Right atrium auricular region (tissue), 2 donors: Measurements from ENCODE around the gene NINJ2. TPM values are rescaled to one million over a fixed set of nuclear protein-coding genes. Genes with fewer than 3 reads are reported as not detected.

Experiments
- DNase-seq: peaks from one replicate; pipeline ENCODE4 v3.0.0-alpha.2; 2019; ENCODE audit warnings: low spot score
- H3K27ac ChIP-seq, 2 donors: fragments of 200-600 bp; sonication (generic); 1 replicate in 1 of 2; 2 replicates in 1 of 2; pipeline ENCODE4 v1.5.1; 2016 to 2019
- H3K27me3 ChIP-seq, 2 donors: fragments of 200-600 bp; sonication (generic); one replicate each; pipeline versions ENCODE4 v1.5.1 to v1.6.0; 2017 to 2019
- H3K36me3 ChIP-seq: fragments of 200-600 bp; sonication (generic); one replicate; pipeline ENCODE4 v1.5.1; 2016
- H3K4me1 ChIP-seq, 2 donors: fragments of 200-600 bp; sonication (generic); one replicate each; pipeline versions ENCODE4 v1.5.1 to v1.6.0; 2017 to 2019
- H3K4me3 ChIP-seq, 2 donors: fragments of 200-600 bp; sonication (generic); 1 replicate in 1 of 2; 2 replicates in 1 of 2; pipeline ENCODE4 v1.5.1; 2017 to 2019; ENCODE audit warnings: mild to moderate bottlenecking in 1 of 2, moderate library complexity in 1 of 2
- H3K9me3 ChIP-seq, 2 donors: fragments of 200-600 bp; sonication (generic); one replicate each; pipeline ENCODE4 v1.5.1; 2019
- total RNA-seq, 2 donors: library from RNA; depleted of rRNA; stranded (reverse); fragments of >200 nt; gene quantifications; one replicate each; pipeline ENCODE4 v1.1.0, GENCODE V29; 2016
- TF ChIP-seq, protein P1 (sequence below), 2 donors: fragments of 200-600 bp; sonication (generic); IDR thresholded peaks; one replicate each; pipeline ENCODE4 v1.5.1; 2019; ENCODE audit warnings: antibody characterized with exemption in 2 of 2

The NINJ2 gene
- total RNA-seq, 2 donors from 2014 or later: 5.4 to 8.8 TPM

DNA sequence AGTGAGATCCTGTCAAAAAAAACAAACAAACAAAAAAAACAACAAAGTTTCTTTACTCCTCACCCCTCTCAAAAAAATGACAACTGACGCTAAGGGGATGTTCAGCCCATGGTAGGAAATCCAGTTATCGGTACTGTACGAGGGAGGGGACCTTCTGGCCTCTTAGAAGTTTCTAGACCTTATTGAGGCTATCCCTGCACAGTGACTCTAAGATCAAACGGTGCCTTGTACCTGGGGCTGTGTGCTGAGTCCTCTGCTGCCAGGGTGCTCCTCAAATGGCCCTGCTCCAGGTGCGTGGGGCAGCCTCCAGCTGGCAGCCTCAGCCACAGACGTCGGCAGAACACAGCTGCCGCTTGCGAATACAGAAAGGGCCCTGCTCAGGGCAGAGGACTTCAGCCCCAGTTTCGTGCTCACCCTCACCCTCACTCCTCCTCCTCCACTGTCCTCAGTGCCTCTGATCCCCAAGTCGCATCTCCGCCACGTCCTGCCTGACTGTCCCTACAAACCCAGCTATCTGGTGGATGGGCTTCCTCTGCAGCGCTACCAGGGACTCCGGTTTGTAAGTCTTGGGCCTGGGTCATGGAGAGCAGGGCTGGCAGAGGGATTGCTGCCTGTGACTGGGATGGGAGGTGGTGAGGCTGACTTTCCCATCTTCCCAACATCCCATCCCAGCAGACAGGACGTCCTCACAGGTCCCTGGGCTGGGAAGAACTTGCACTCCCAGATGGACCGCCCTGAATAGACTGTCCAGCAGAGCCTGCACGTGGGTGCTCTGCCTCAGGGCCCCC, 112.6 kb downstream of the NINJ2 start:
- Histone ChIP-seq H3K9me3 (no peaks in the 10 kb centered on the region), H3K27me3 (no peaks in the 10 kb centered on the region), H3K4me1 (peaks cover 0 to 56% of the 10 kb centered on the region in 2 donors), H3K36me3 (peaks cover 4% of the 10 kb centered on the region), H3K27ac (peak overlapping the region; percentile 80 to 86), H3K4me3 (no peak overlapping the region)
- no peak for DNase-seq
- TF ChIP-seq, protein P1, sequence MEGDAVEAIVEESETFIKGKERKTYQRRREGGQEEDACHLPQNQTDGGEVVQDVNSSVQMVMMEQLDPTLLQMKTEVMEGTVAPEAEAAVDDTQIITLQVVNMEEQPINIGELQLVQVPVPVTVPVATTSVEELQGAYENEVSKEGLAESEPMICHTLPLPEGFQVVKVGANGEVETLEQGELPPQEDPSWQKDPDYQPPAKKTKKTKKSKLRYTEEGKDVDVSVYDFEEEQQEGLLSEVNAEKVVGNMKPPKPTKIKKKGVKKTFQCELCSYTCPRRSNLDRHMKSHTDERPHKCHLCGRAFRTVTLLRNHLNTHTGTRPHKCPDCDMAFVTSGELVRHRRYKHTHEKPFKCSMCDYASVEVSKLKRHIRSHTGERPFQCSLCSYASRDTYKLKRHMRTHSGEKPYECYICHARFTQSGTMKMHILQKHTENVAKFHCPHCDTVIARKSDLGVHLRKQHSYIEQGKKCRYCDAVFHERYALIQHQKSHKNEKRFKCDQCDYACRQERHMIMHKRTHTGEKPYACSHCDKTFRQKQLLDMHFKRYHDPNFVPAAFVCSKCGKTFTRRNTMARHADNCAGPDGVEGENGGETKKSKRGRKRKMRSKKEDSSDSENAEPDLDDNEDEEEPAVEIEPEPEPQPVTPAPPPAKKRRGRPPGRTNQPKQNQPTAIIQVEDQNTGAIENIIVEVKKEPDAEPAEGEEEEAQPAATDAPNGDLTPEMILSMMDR (IDR thresholded peaks at IDR 0.05): no peak

DNA sequence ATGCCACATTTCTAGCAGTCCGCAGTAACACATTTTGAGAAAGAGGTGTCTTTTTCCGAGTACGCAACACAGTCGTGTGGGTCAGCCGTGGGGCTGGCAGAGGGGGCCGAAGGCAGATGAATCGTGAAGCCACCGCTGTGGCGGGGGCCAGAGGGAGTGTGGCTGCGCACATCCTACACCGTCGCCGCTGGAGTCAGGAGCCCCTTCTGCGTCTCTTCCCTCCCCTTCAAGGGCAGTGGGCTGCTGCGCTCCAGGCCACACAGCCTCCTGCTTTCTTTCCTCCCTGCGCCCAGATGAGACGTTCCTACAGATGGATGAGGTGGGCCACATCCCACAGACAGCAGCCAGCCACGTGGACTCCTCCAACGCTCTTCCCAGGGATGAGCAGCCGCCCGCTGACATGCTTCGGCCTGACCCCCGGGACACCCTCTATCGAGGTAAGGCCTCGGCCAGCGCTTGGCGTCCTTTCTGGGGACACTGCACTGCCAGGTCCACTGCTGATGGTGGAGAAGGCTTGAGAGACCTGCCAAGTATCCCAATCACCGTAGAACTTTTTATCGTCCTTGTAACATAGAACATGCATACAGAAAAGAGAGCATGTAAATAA, 113.7 kb downstream of the NINJ2 start:
- TF ChIP-seq, protein P1 (IDR thresholded peaks at IDR 0.05): no peak
- Histone ChIP-seq H3K4me3 (no peak overlapping the region), H3K9me3 (no peaks in the 10 kb centered on the region), H3K36me3 (peaks cover 4% of the 10 kb centered on the region), H3K4me1 (peaks cover 0 to 56% of the 10 kb centered on the region in 2 donors), H3K27ac (peak overlapping the region; percentile 80 to 86), H3K27me3 (no peaks in the 10 kb centered on the region)
- no peak for DNase-seq

DNA sequence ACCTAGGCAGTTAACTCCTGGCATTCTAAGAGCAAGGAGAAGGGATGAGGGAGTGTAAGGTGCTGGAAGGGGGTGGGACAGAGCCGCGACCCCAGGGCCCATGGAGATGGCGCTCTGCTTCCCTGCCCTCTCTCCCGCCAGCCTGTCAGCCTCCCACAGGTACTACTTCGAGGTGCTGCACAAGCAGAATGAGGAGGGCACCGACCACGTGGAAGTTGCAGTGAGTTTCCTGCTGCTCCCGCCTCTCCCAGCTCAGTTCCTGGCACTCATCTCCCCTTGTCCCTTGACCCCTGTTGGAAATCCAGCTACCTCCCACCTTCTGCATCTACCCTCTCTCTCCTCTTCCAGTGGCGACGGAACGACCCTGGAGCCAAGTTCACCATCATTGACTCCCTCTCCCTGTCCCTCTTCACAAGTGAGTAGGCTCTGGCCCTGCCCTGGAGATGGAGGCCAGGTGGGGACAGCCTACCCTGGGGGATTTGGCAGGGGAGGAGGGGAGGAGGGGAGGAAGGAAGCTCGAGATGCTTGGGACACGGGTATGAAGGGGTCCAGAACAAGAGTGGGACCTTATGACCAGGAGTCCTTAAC, 115.3 kb downstream of the NINJ2 start:
- Histone ChIP-seq H3K9me3 (no peaks in the 10 kb centered on the region), H3K36me3 (peaks cover 4% of the 10 kb centered on the region), H3K27ac (peak overlapping the region; percentile 80 to 86), H3K27me3 (no peaks in the 10 kb centered on the region), H3K4me3 (no peak overlapping the region), H3K4me1 (peaks cover 0 to 49% of the 10 kb centered on the region in 2 donors)
- no peak for DNase-seq
- TF ChIP-seq, protein P1 (IDR thresholded peaks at IDR 0.05): no peak

DNA sequence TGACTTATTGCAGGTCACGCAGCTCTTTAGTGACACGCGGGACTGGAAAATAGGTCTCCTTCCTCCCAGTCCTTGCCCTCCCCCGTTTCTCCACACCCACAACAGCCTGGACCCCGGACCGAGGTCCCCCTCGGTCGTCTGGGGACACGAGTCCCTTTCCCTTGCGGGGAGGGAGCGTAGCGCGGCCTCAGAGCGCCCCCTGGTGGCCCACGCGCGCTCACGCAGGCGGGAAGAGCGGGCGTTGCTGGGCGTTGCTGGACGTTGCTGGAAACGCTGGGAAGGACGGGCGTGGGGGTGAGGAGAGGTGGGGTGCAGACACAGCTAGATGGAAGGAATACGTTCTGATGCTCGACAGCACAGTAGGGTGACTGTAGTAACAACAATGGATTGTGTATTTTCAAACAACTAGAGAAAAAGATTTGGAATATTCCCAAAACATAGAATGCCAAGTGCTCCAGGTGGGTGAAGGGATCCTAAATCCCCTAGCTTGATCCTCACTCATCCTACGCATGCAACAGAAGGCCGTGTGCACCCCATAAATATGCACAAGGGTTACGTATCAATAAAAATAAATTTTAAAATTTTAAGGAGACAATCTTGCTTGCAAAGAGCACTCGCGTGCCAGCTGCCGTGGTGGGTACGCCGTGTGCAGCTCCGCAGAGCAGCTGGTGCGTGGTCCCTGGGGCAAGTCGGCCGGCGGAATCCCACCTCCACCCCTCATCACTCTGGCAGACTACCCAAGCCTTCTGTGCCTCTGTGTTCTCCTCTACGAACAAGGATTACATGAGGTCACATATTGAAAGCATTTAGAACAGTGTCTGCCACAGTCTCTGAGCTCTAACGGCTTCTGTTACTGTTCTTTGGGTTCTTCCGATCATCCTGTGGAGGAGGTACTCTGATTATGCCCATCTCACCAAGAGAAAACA, 116.1 kb downstream of the NINJ2 start:
- Histone ChIP-seq H3K9me3 (no peaks in the 10 kb centered on the region), H3K4me1 (peaks cover 0 to 49% of the 10 kb centered on the region in 2 donors), H3K27me3 (no peaks in the 10 kb centered on the region), H3K4me3 (no peak overlapping the region), H3K36me3 (peaks cover 4% of the 10 kb centered on the region), H3K27ac (peak overlapping the region; percentile 80 to 86)
- no peak for DNase-seq
- TF ChIP-seq, protein P1 (IDR thresholded peaks at IDR 0.05): peak; percentile 98 to 99

DNA sequence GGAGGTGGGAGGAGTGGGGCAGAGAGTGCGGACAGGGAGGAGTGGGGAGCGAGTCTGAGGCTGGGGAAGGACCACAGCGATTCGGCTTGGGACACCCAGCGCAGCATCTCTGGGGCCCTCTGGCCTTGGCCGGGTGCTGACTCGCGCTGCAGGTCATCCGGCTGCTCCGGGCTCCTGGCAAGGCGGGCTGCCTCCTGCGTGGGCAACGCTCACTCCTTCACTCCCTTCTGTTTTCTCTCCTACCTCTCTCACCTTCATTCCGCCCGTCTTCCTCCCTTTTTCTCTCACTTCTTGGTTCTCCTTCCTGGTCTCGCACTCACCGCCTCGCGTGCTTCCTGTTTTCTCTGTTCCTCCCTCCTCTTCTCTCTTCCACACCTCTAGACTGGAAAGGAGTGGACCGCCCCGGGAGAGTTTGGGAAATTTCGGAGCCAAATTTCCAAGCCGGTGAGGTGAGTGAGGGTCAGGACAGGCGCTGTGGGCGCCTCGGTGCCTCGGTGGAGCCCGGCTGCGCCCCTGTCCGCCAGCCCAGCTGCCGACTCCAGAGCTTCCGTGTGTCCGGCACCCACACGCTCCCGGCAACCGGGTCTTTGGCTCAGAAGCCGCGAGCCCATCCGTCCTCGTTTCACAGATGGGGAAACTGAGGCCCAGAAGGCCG, 116.9 kb downstream of the NINJ2 start:
- no peak for DNase-seq
- Histone ChIP-seq H3K27ac (peak overlapping the region in 1 of 2 donors; percentile 16), H3K36me3 (peaks cover 4% of the 10 kb centered on the region), H3K9me3 (no peaks in the 10 kb centered on the region), H3K4me3 (no peak overlapping the region), H3K4me1 (peaks cover 0 to 49% of the 10 kb centered on the region in 2 donors), H3K27me3 (no peaks in the 10 kb centered on the region)
- TF ChIP-seq, protein P1 (IDR thresholded peaks at IDR 0.05): no peak
